ENCODE data around the gene CLDN6.

DNA sequence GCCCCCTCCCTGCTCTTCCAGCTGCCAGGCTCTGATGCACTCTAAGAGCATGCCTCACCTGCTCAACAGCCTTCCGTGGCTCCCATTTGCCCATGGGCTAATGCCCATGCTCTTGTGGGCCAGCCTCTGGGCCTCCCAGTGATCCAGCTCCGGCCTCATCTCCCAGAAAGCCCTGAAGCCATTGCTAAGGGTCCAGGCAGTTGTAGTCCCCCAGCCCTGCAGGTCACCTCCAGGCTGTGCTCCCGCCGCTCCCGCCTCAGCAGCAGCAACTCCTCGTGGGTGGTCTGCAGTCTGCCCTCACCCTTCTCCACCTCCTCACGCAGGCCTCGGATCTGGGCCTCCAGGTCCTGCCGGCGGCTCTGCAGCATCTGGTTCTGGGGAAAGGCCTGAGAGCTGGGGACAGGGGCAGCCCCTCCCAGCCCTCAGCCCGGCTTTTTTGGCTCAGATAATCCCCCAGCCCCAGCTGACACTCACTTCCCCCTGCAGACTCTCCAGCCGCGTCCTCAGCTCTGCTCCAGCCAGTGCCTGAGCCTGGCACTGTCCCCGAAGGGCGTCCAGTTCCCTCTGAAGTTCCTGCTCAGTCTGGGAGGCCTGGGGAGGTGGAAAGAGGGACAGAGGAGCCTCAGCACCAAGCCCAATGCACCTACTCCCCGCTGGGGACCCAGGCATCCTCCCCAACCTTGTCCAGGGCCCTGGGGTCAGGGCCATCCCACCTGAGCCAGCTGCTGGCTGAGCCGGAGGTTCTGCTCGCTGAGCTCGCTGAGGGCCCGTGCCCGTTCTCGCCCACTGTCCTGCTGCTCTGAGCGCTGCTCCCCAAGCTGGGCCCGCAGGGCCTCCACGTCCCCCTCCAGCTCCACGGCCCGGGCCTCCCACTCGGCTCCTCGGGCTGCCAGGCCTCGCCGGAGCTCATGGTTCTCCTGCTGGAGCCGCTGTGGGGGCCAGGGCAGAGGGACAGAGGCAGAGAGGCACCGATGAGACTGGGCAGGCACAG, 12.5 kb upstream of the CLDN6 start:
- TF ChIP-seq EP300 (IDR thresholded peaks at IDR 0.05) = no peak
- TF ChIP-seq, protein P1, sequence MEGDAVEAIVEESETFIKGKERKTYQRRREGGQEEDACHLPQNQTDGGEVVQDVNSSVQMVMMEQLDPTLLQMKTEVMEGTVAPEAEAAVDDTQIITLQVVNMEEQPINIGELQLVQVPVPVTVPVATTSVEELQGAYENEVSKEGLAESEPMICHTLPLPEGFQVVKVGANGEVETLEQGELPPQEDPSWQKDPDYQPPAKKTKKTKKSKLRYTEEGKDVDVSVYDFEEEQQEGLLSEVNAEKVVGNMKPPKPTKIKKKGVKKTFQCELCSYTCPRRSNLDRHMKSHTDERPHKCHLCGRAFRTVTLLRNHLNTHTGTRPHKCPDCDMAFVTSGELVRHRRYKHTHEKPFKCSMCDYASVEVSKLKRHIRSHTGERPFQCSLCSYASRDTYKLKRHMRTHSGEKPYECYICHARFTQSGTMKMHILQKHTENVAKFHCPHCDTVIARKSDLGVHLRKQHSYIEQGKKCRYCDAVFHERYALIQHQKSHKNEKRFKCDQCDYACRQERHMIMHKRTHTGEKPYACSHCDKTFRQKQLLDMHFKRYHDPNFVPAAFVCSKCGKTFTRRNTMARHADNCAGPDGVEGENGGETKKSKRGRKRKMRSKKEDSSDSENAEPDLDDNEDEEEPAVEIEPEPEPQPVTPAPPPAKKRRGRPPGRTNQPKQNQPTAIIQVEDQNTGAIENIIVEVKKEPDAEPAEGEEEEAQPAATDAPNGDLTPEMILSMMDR (IDR thresholded peaks at IDR 0.05) = no peak

Data from ovary (tissue), 3 donors.